Neural cell (in vitro differentiated cells): ENCODE results near the gene TMEM116. TPM values are rescaled to one million over a fixed set of nuclear protein-coding genes. Genes with fewer than 3 reads are reported as not detected.
"Not testable (repeated sequence)": the region's sequence is repeated elsewhere in the genome, so short reads cannot be mapped to it uniquely, and the experiment has no call there.

ENCODE experiments used
- H2AFZ ChIP-seq: fragments of 200-600, 300-800 bp; sonication (generic), shearing (Covaris generic); 2 replicates; pipeline ENCODE4 v1.6.0; 2014; ENCODE audit warnings: low read depth, mild to moderate bottlenecking, antibody characterized with exemption, low read length, moderate library complexity
- H3F3A ChIP-seq: fragments of 200-600 bp; shearing (Covaris generic); 2 replicates; pipeline ENCODE4 v1.6.1; 2016; ENCODE audit warnings: mild to moderate bottlenecking, moderate library complexity, mixed read lengths, antibody characterized with exemption, low read length; ENCODE audit not compliant: insufficient read depth, poor library complexity, severe bottlenecking
- H3K27ac ChIP-seq: fragments of 200-600, 300-800 bp; sonication (generic), shearing (Covaris generic); 2 replicates; pipeline ENCODE4 v1.5.1; 2014; ENCODE audit warnings: mild to moderate bottlenecking, low read length, moderate library complexity
- H3K27me3 ChIP-seq: fragments of 300-800, 200-600 bp; sonication (generic), shearing (Covaris generic); 2 replicates; pipeline ENCODE4 v1.6.0; 2014; ENCODE audit warnings: mild to moderate bottlenecking, low read depth, low read length, moderate library complexity; ENCODE audit not compliant: insufficient read depth
- H3K36me3 ChIP-seq: fragments of 300-800, 200-600 bp; sonication (generic), shearing (Covaris generic); 2 replicates; pipeline ENCODE4 v1.5.1; 2014; ENCODE audit warnings: mild to moderate bottlenecking, antibody characterized with exemption, low read length, moderate library complexity; ENCODE audit not compliant: insufficient read depth
- H3K4me2 ChIP-seq: fragments of 300-800, 200-600 bp; sonication (generic), shearing (Covaris generic); 2 replicates; pipeline ENCODE4 v1.6.0; 2014; ENCODE audit warnings: mild to moderate bottlenecking, low read length
- H3K4me3 ChIP-seq: fragments of 300-800, 200-600 bp; sonication (generic), shearing (Covaris generic); 2 replicates; pipeline ENCODE4 v1.5.1; 2014; ENCODE audit warnings: mild to moderate bottlenecking, low read length, moderate library complexity
- H3K79me2 ChIP-seq: fragments of 200-600 bp; shearing (Covaris generic); replicated peaks from 2 replicates; pipeline ENCODE4 v1.6.0; 2014; ENCODE audit warnings: mild to moderate bottlenecking, low read length, moderate library complexity; ENCODE audit not compliant: insufficient read depth
- H3K9ac ChIP-seq: fragments of 300-800, 200-600 bp; sonication (generic), shearing (Covaris generic); 2 replicates; pipeline ENCODE4 v1.6.1; 2016; ENCODE audit warnings: mild to moderate bottlenecking, low read length, mixed read lengths
- H3K9me2 ChIP-seq: fragments of 200-600 bp; shearing (Covaris generic); 2 replicates; pipeline ENCODE4 v1.6.1; 2016; ENCODE audit warnings: mild to moderate bottlenecking, low read length, mixed read lengths; ENCODE audit not compliant: insufficient read depth
- H3K9me3 ChIP-seq: fragments of 200-600, 300-800 bp; sonication (generic), shearing (Covaris generic); 2 replicates; pipeline ENCODE4 v1.6.1; 2016; ENCODE audit warnings: mild to moderate bottlenecking, mixed run types, low read length, moderate library complexity, mixed read lengths
- H4K20me1 ChIP-seq: fragments of 200-600 bp; shearing (Covaris generic); 2 replicates; pipeline ENCODE4 v1.6.1; 2016; ENCODE audit warnings: mild to moderate bottlenecking, mixed run types; ENCODE audit not compliant: insufficient read depth
- CTCF ChIP-seq: fragments of 450-650 bp; IDR thresholded peaks from 2 replicates; pipeline ENCODE4 v1.5.1; 2014; ENCODE audit warnings: antibody characterized with exemption, mild to moderate bottlenecking, moderate library complexity; ENCODE audit not compliant: poor library complexity, severe bottlenecking
- EZH2 ChIP-seq: fragments of 200-600, 300-800 bp; shearing (Covaris generic), sonication (generic); IDR thresholded peaks from 2 replicates; pipeline ENCODE4 v1.6.1; 2014; ENCODE audit warnings: antibody characterized with exemption, low read length, borderline replicate concordance, mild to moderate bottlenecking; ENCODE audit not compliant: insufficient read depth, poor library complexity, severe bottlenecking
- POLR2AphosphoS5 ChIP-seq: IDR thresholded peaks from 2 replicates; pipeline ENCODE4 v1.6.1; 2012
- RAD21 ChIP-seq: fragments of 450-650 bp; conservative IDR thresholded peaks from 2 replicates; pipeline ENCODE4 v1.6.1; 2014; ENCODE audit warnings: antibody characterized with exemption, mild to moderate bottlenecking, moderate library complexity
- REST ChIP-seq: IDR thresholded peaks from 2 replicates; pipeline ENCODE4 v1.6.1; 2012; ENCODE audit warnings: borderline replicate concordance
- SMC3 ChIP-seq: fragments of 450-650 bp; conservative IDR thresholded peaks from 2 replicates; pipeline ENCODE4 v1.6.1; 2014; ENCODE audit warnings: antibody characterized with exemption, mild to moderate bottlenecking, moderate library complexity; ENCODE audit not compliant: poor library complexity
- TAF1 ChIP-seq: IDR thresholded peaks from 2 replicates; pipeline ENCODE4 v1.6.1; 2012; ENCODE audit warnings: low read depth
- polyA plus RNA-seq: library from polyadenylated mRNA; depleted of rRNA; stranded (reverse); fragments of >200 nt; gene quantifications from 2 replicates; pipeline ENCODE4 v1.2.3, GENCODE V29; 2014

TMEM116 gene
- polyA plus RNA-seq, 1 donor from 2014 or later, result 15.4 TPM

- no peak overlapping the region for H3K9ac ChIP-seq
- no peak overlapping the region for H3K27ac ChIP-seq
- no peak overlapping the region for H3K4me2 ChIP-seq
- H3K9me2 ChIP-seq, result no peaks in the 10 kb centered on the region
- no peaks in the 10 kb centered on the region for H3K9me3 ChIP-seq
- no peaks in the 10 kb centered on the region for H3K79me2 ChIP-seq
- H3K27me3 ChIP-seq, result no peaks in the 10 kb centered on the region
- no peak overlapping the region for H2AFZ ChIP-seq
- no peaks in the 10 kb centered on the region for H4K20me1 ChIP-seq
- H3F3A ChIP-seq, result no peaks in the 10 kb centered on the region
- no peak overlapping the region for H3K4me3 ChIP-seq
- no peak for TF ChIP-seq CTCF
- no peaks in the 10 kb centered on the region for H3K36me3 ChIP-seq
These were observed 41.2 kb downstream of the TMEM116 start for GRCh38 chr12:111971800-111972199.

- Histone ChIP-seq H3K27ac (no peak overlapping the region), H3K9me2 (no peaks in the 10 kb centered on the region), H3K27me3 (no peaks in the 10 kb centered on the region), H2AFZ (no peak overlapping the region), H3K9me3 (no peaks in the 10 kb centered on the region), H3F3A (no peaks in the 10 kb centered on the region), H3K4me3 (no peak overlapping the region), H3K79me2 (no peaks in the 10 kb centered on the region), H3K36me3 (no peaks in the 10 kb centered on the region), H4K20me1 (no peaks in the 10 kb centered on the region), H3K4me2 (no peak overlapping the region), H3K9ac (no peak overlapping the region)
- TF ChIP-seq TAF1 (no peak), EZH2 (no peak)
These were observed 48.0 kb downstream of the TMEM116 start for GRCh38 chr12:111964935-111965334.

- not testable (repeated sequence) for H3K9me2 ChIP-seq, H3K36me3 ChIP-seq, H3K4me2 ChIP-seq, H3K9me3 ChIP-seq, H3K79me2 ChIP-seq, H3K9ac ChIP-seq, H3K27me3 ChIP-seq, H3K27ac ChIP-seq, H2AFZ ChIP-seq, H4K20me1 ChIP-seq, H3K4me3 ChIP-seq, H3F3A ChIP-seq
These were observed 53.4 kb downstream of the TMEM116 start for GRCh38 chr12:111959518-111959917.

GRCh38 chr12:111957224-111957623, 55.7 kb downstream of the TMEM116 start:
- H3F3A ChIP-seq, H3K36me3 ChIP-seq, H2AFZ ChIP-seq, H3K9ac ChIP-seq, H3K9me2 ChIP-seq, H3K79me2 ChIP-seq, H3K4me3 ChIP-seq, H3K27ac ChIP-seq, H3K9me3 ChIP-seq, H4K20me1 ChIP-seq, H3K27me3 ChIP-seq, H3K4me2 ChIP-seq: not testable (repeated sequence)

GRCh38 chr12:111954969-111955368, 58.0 kb downstream of the TMEM116 start:
- H2AFZ ChIP-seq, result no peak overlapping the region
- H3K9ac ChIP-seq, result no peak overlapping the region
- H3K27ac ChIP-seq, result no peak overlapping the region
- H3F3A ChIP-seq, result no peaks in the 10 kb centered on the region
- no peak overlapping the region for H3K4me2 ChIP-seq
- peaks cover 3% of the 10 kb centered on the region for H3K9me3 ChIP-seq
- H3K79me2 ChIP-seq, result no peaks in the 10 kb centered on the region
- no peaks in the 10 kb centered on the region for H4K20me1 ChIP-seq
- H3K36me3 ChIP-seq, result no peaks in the 10 kb centered on the region
- no peak overlapping the region for H3K4me3 ChIP-seq
- no peaks in the 10 kb centered on the region for H3K27me3 ChIP-seq
- no peaks in the 10 kb centered on the region for H3K9me2 ChIP-seq
- TF ChIP-seq POLR2AphosphoS5 (no peak), SMC3 (no peak), CTCF (no peak), RAD21 (no peak), TAF1 (no peak), REST (no peak), EZH2 (no peak)
